ENCODE results near the gene PXT1. TPM values are rescaled to one million over a fixed set of nuclear protein-coding genes. Genes with fewer than 3 reads are reported as not detected.

The PXT1 gene
- total and polyA plus RNA-seq, 4 donors: 0.05 TPM; not detected in 3

DNA sequence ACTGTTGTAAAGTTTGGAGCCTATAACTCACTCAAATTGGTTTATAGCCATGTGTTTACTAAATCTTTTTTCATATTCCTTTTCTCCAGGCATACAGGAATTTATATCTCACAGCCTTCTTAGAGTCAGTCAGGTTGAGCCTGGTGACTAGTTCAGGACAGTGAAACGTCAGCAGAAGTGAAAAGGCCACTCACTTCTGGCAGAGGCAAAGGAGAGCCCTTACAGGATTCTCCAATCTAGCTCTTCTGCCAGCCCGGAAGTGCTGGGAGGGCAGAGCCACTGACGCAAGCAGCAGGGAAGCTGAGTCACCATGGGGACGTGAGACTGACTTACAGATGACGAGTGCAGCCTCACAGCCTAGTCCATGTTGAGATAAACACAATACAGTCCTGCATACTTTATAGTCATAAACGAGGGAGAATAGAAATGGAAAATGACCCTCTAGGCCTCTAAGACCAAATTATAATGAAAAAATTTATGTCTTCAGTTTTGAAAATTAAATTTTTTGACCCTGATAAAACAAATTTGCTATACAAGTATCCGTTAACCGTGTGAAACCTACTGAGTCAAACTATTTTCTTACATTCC lies 1.3 kb downstream of the PXT1 start:
- Histone ChIP-seq H3K9me3 (ENCODE audit: control insufficient read depth, low read length) (no peaks in the 10 kb centered on the region), H3K4me3 (ENCODE audit: low read length in 2 of 2) (no peak overlapping the region), H3K4me1 (ENCODE audit: control insufficient read depth in 1 of 2, insufficient read depth in 2 of 2, low read length in 2 of 2) (peaks cover 0 to 2% of the 10 kb centered on the region in 2 donors), H3K36me3 (ENCODE audit: control insufficient read depth in 1 of 2, insufficient read depth in 2 of 2, low read length in 1 of 2) (no peaks in the 10 kb centered on the region), H3K27ac (ENCODE audit: low read depth in 1 of 2, low read length in 2 of 2) (peak overlapping the region in 1 of 2 donors; percentile 76), H3K27me3 (ENCODE audit: control insufficient read depth in 1 of 2, insufficient read depth in 2 of 2, low read length in 1 of 2) (no peaks in the 10 kb centered on the region)
- peak; percentile 97 for DNase-seq
- peak; percentile 95 for ATAC-seq (ENCODE audit: low FRiP score)
- WGBS, 2 donors: 22 to 28% methylated on average over 8 of the region's 8 CpGs
- intact Hi-C loops (cut with DNase I): loop anchor here (5.0 kb wide), 3 partner anchors 54 to 151 kb away; partner anchors contain the start of genes ETV7 (in 1 of the 2), SRSF3 (in 1 of the 2) and STK38 (in 1 of the 2)

DNA sequence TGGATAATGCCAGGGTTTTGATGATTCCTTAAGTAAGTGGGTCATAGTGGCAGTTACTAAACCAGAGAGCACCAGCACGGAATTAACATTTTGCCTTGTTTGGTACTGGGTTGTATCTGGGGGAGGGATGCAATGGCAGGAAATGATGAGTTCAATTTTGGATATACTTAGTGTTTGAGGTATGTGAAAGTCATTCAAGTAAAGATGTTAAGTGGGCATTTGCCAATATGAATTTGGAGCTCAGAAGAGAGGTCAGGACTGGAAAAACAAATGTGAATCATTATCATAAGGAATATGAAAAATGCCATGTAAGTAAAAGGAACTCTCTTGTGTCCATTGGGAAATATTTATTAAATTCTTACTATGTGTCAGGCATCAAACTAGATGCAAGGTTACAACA lies 6.2 kb downstream of the PXT1 start:
- Histone ChIP-seq H3K4me3 (ENCODE audit: low read length in 2 of 2) (no peak overlapping the region), H3K36me3 (ENCODE audit: control insufficient read depth in 1 of 2, insufficient read depth in 2 of 2, low read length in 1 of 2) (no peaks in the 10 kb centered on the region), H3K27me3 (ENCODE audit: control insufficient read depth in 1 of 2, insufficient read depth in 2 of 2, low read length in 1 of 2) (no peaks in the 10 kb centered on the region), H3K9me3 (ENCODE audit: control insufficient read depth, low read length) (no peaks in the 10 kb centered on the region), H3K27ac (ENCODE audit: low read depth in 1 of 2, low read length in 2 of 2) (no peak overlapping the region), H3K4me1 (ENCODE audit: control insufficient read depth in 1 of 2, insufficient read depth in 2 of 2, low read length in 2 of 2) (peaks cover 0 to 3% of the 10 kb centered on the region in 2 donors)
- no peak for ATAC-seq (ENCODE audit: low FRiP score)
- intact Hi-C loops (cut with DNase I): no loop called here
- no peak for DNase-seq
- 93 to 97% methylated on average over 1 of the region's 1 CpG for WGBS, 2 donors

DNA sequence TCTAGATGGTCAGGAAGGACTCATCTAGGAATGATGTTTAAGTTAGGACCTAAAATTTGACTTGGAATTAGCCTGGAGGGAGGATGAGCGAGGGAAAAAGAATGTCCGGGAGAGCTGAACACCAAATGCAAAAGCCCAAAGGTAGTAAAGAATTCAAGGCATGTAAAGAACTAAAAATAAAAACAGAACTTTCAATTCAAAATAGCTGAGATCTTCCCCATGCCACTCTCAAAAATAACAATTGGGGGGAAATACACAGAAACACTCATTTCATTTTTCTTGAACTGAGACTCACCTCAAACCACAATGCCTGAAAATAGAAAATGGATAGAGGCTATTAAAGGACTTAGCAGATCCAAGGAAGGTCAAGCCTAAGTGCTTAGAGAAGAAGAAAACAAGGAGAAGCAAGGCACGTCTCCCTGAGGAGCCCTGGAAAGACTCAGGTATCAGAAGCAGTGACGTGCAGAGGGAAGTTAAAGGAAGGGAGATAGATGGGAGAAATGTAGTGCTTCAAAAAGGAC lies 10.4 kb downstream of the PXT1 start:
- intact Hi-C loops (cut with DNase I): no loop called here
- no peaks in the 10 kb centered on the region for H3K27me3 ChIP-seq (ENCODE audit: control insufficient read depth in 1 of 2, insufficient read depth in 2 of 2, low read length in 1 of 2)
- no peak for ATAC-seq (ENCODE audit: low FRiP score)
- no peaks in the 10 kb centered on the region for H3K36me3 ChIP-seq (ENCODE audit: control insufficient read depth in 1 of 2, insufficient read depth in 2 of 2, low read length in 1 of 2)
- H3K4me1 ChIP-seq (ENCODE audit: control insufficient read depth in 1 of 2, insufficient read depth in 2 of 2, low read length in 2 of 2): peaks cover 0 to 3% of the 10 kb centered on the region in 2 donors
- no peak for DNase-seq
- no peaks in the 10 kb centered on the region for H3K9me3 ChIP-seq (ENCODE audit: control insufficient read depth, low read length)
- no peak overlapping the region for H3K4me3 ChIP-seq (ENCODE audit: low read length in 2 of 2)
- no peak overlapping the region for H3K27ac ChIP-seq (ENCODE audit: low read depth in 1 of 2, low read length in 2 of 2)
- WGBS, 2 donors: 54 to 59% methylated on average over 4 of the region's 4 CpGs

DNA sequence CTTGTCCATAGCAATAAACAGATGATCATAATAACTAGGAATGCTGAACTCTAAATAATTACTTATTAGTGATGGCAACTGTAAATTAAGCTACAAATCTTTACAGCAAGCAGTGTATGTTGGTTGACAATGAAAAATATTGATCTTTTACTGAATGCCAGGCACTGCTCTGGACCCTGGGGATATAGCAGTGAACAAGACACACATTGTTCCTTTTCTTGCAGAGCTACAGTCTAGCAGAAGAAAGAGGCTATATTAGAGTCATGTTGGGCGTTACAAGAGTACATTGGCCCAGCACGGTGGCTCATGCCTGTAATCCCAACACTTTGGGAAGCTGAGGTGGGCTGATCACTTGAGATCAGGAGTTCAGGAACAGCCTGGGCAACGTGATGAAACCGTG lies 11.5 kb downstream of the PXT1 start:
- Histone ChIP-seq H3K4me3 (ENCODE audit: low read length in 2 of 2) (no peak overlapping the region), H3K27me3 (ENCODE audit: control insufficient read depth in 1 of 2, insufficient read depth in 2 of 2, low read length in 1 of 2) (no peaks in the 10 kb centered on the region), H3K36me3 (ENCODE audit: control insufficient read depth in 1 of 2, insufficient read depth in 2 of 2, low read length in 1 of 2) (no peaks in the 10 kb centered on the region), H3K9me3 (ENCODE audit: control insufficient read depth, low read length) (no peaks in the 10 kb centered on the region), H3K27ac (ENCODE audit: low read depth in 1 of 2, low read length in 2 of 2) (no peak overlapping the region), H3K4me1 (ENCODE audit: control insufficient read depth in 1 of 2, insufficient read depth in 2 of 2, low read length in 2 of 2) (peaks cover 0 to 3% of the 10 kb centered on the region in 2 donors)
- DNase-seq (no peak), ATAC-seq (ENCODE audit: low FRiP score) (no peak)
- WGBS, 2 donors: 87% methylated on average over 4 of the region's 4 CpGs
- intact Hi-C loops (cut with DNase I): no loop called here

DNA sequence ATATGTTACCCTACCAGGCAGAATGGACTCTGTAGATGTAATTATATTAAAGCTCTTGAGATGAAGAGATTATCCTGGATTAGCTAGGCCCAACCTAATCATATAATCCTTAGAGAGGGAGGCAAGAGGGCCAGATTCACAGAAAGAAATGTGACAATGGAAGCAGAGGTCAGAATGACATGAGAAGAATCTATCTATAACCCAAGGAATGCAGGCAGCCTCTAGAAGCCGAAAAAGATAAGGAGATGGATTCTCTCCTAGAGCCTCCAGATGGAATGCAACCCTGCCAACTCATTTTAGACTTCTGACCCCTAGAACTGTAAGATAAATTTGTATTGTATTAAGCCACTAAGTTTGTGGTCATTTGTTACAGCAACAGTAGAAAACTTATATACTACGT lies 12.3 kb downstream of the PXT1 start:
- H3K27ac ChIP-seq (ENCODE audit: low read depth in 1 of 2, low read length in 2 of 2): no peak overlapping the region
- intact Hi-C loops (cut with DNase I): no loop called here
- no peaks in the 10 kb centered on the region for H3K9me3 ChIP-seq (ENCODE audit: control insufficient read depth, low read length)
- no peaks in the 10 kb centered on the region for H3K27me3 ChIP-seq (ENCODE audit: control insufficient read depth in 1 of 2, insufficient read depth in 2 of 2, low read length in 1 of 2)
- DNase-seq (no peak), ATAC-seq (ENCODE audit: low FRiP score) (no peak)
- H3K4me3 ChIP-seq (ENCODE audit: low read length in 2 of 2): no peak overlapping the region
- WGBS, 2 donors: 77 to 79% methylated on average over 2 of the region's 2 CpGs
- no peaks in the 10 kb centered on the region for H3K36me3 ChIP-seq (ENCODE audit: control insufficient read depth in 1 of 2, insufficient read depth in 2 of 2, low read length in 1 of 2)
- peaks cover 0 to 3% of the 10 kb centered on the region in 2 donors for H3K4me1 ChIP-seq (ENCODE audit: control insufficient read depth in 1 of 2, insufficient read depth in 2 of 2, low read length in 2 of 2)

DNA sequence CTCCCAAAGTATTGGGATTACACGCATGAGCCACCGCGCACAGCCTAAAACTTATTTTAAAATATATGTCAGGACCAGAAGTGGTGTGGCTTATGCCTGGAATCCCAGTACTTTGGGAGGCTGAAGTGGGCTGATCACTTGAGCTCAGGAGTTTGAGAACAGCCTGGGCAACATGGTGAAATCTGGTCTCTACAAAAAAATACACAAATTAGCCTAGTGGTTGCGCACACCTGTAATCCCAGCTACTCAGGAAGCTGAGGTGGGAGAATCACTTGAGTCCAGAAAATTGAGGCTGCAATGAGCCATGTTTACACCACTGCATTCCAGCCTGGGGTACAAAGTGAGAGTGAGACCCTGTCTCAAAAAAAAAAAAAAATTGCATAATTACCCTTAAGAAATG lies 13.7 kb downstream of the PXT1 start:
- intact Hi-C loops (cut with DNase I): loop anchor here in 1 of 2 donors (10.0 kb wide), 1 partner anchor 256 kb away; no protein-coding TSS in a partner anchor
- WGBS, 2 donors: 79 to 96% methylated on average over 4 of the region's 4 CpGs
- no peak for ATAC-seq (ENCODE audit: low FRiP score)

DNA sequence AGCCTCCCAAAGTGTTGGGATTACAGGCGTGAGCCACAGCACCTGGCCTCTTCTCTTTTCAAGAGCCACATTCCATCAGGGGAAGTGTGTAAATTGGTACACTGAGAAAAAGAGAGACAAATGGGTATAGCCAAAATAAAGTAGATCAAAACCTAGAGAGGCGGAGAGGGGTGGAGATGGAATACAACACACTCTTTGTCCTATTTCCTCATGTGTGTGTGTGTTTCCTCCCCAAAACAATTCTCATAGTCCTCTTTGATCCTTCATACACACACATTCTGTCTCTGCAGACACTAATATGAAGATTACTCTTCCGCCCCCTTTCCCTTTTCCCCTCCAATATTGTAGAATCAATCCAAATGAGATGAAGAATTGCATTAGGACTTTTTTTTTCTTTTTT lies 16.0 kb downstream of the PXT1 start:
- Histone ChIP-seq H3K9me3 (ENCODE audit: control insufficient read depth, low read length) (no peaks in the 10 kb centered on the region), H3K27me3 (ENCODE audit: control insufficient read depth in 1 of 2, insufficient read depth in 2 of 2, low read length in 1 of 2) (no peaks in the 10 kb centered on the region), H3K4me1 (ENCODE audit: control insufficient read depth in 1 of 2, insufficient read depth in 2 of 2, low read length in 2 of 2) (no peaks in the 10 kb centered on the region), H3K27ac (ENCODE audit: low read depth in 1 of 2, low read length in 2 of 2) (no peak overlapping the region), H3K4me3 (ENCODE audit: low read length in 2 of 2) (no peak overlapping the region), H3K36me3 (ENCODE audit: control insufficient read depth in 1 of 2, insufficient read depth in 2 of 2, low read length in 1 of 2) (no peaks in the 10 kb centered on the region)
- intact Hi-C loops (cut with DNase I): loop anchor here in 1 of 2 donors (10.0 kb wide), 1 partner anchor 258 kb away; no protein-coding TSS in a partner anchor
- DNase-seq: no peak
- 90 to 97% methylated on average over 3 of the region's 3 CpGs for WGBS, 2 donors
- ATAC-seq (ENCODE audit: low FRiP score): no peak

More for the DNA sequence above, 13.7 kb downstream of the PXT1 start:
- no peak for DNase-seq
- Histone ChIP-seq H3K4me1 (ENCODE audit: control insufficient read depth in 1 of 2, insufficient read depth in 2 of 2, low read length in 2 of 2) (peaks cover 0 to 3% of the 10 kb centered on the region in 2 donors), H3K4me3 (ENCODE audit: low read length in 2 of 2) (no peak overlapping the region), H3K36me3 (ENCODE audit: control insufficient read depth in 1 of 2, insufficient read depth in 2 of 2, low read length in 1 of 2) (no peaks in the 10 kb centered on the region), H3K27ac (ENCODE audit: low read depth in 1 of 2, low read length in 2 of 2) (no peak overlapping the region), H3K9me3 (ENCODE audit: control insufficient read depth, low read length) (no peaks in the 10 kb centered on the region), H3K27me3 (ENCODE audit: control insufficient read depth in 1 of 2, insufficient read depth in 2 of 2, low read length in 1 of 2) (no peaks in the 10 kb centered on the region)

DNA sequence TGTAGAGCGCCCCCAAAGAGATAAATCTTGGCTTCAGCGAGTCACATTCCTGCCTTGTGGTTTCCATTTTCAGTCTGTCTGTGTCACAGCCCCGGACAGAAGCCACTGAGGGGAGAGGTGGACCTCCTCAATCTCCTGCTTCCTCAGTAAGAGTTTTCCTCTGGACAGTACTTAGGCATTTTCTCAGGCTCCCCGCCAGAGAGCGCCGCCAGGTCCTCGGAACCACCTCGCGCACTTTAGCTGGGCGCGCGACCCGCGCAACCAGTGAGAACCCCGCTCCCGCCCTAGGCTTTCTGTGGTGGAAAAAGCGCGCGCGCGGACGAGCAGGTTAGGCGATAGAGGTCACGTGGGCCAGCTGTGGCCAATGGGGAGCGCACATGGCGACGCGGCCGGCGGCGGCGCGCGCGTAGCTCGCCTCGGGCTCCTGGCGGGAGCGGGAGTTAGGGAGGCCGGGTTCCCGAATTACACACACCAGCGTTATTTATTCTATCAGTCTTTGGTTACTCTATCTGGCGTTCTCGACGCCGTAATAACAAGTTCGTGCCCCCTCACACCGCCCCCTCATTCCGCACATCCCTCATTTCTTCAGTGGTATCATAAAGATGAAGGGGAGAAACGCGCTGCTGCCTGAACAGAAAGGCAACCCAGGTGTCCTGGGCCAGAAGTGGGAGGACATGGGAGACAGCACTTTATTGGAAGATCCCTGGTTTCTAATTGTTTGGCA lies 19.4 kb downstream of the PXT1 start:
- peak overlapping the region; percentile 43 to 46 for H3K27ac ChIP-seq (ENCODE audit: low read depth in 1 of 2, low read length in 2 of 2)
- no peaks in the 10 kb centered on the region for H3K9me3 ChIP-seq (ENCODE audit: control insufficient read depth, low read length)
- H3K36me3 ChIP-seq (ENCODE audit: control insufficient read depth in 1 of 2, insufficient read depth in 2 of 2, low read length in 1 of 2): no peaks in the 10 kb centered on the region
- peak; percentile 99 for ATAC-seq (ENCODE audit: low FRiP score)
- intact Hi-C loops (cut with DNase I): loop anchor here in 1 of 2 donors (1.0 to 10.0 kb wide), 3 partner anchors 20 to 262 kb away; partner anchors contain the start of genes KCTD20, PXT1 and SRSF3
- no peaks in the 10 kb centered on the region for H3K4me1 ChIP-seq (ENCODE audit: control insufficient read depth in 1 of 2, insufficient read depth in 2 of 2, low read length in 2 of 2)
- 0% methylated on average over 50 to 51 of the region's 51 CpGs for WGBS, 2 donors
- no peaks in the 10 kb centered on the region for H3K27me3 ChIP-seq (ENCODE audit: control insufficient read depth in 1 of 2, insufficient read depth in 2 of 2, low read length in 1 of 2)
- DNase-seq: peak; percentile 99 to 100
- peak overlapping the region; percentile 36 to 69 for H3K4me3 ChIP-seq (ENCODE audit: low read length in 2 of 2)

Data from aorta (tissue), 5 donors.